GM23338 (cell line): ENCODE data around the gene AOAH. TPM values are rescaled to one million over a fixed set of nuclear protein-coding genes. Genes with fewer than 3 reads are reported as not detected.

Experiments used
- ATAC-seq: fragments of 200-7000 bp; cut with Tn5 transposase; 3 replicates; pipeline ENCODE4 v1.9.1; 2020
- DNase-seq: peaks from one replicate; pipeline ENCODE4 v3.0.0-alpha.2; 2015; ENCODE audit warnings: low spot score
- H2AFZ ChIP-seq: fragments of 200-600 bp; sonication (generic); 2 replicates; pipeline ENCODE4 v1.8.0; 2016; ENCODE audit warnings: antibody characterized with exemption, mild to moderate bottlenecking, moderate library complexity
- H3F3A ChIP-seq: fragments of 200-600 bp; sonication (generic); replicated peaks from 2 replicates; pipeline ENCODE4 v1.8.0; 2017; ENCODE audit warnings: antibody characterized with exemption, mixed run types, low read depth
- H3K27ac ChIP-seq: fragments of 200-600 bp; sonication (generic); 2 replicates; pipeline ENCODE4 v1.6.1; 2016; ENCODE audit warnings: low read depth
- H3K27me3 ChIP-seq: fragments of 200-600 bp; sonication (generic); 2 replicates; pipeline ENCODE4 v1.8.0; 2016; ENCODE audit warnings: mild to moderate bottlenecking, mixed run types, moderate library complexity; ENCODE audit not compliant: insufficient read depth
- H3K36me3 ChIP-seq: fragments of 200-600 bp; sonication (generic); 2 replicates; pipeline ENCODE4 v1.8.0; 2016; ENCODE audit warnings: mild to moderate bottlenecking; ENCODE audit not compliant: insufficient read depth
- H3K4me1 ChIP-seq: fragments of 200-600 bp; sonication (generic); 2 replicates; pipeline ENCODE4 v1.8.0; 2016; ENCODE audit warnings: mild to moderate bottlenecking, moderate library complexity; ENCODE audit not compliant: insufficient read depth
- H3K4me2 ChIP-seq: fragments of 200-600 bp; sonication (generic); 2 replicates; pipeline ENCODE4 v1.7.1; 2017; ENCODE audit warnings: mixed run types
- H3K4me3 ChIP-seq: fragments of 200-600 bp; sonication (generic); 2 replicates; pipeline ENCODE4 v1.6.1; 2016; ENCODE audit warnings: mixed run types
- H3K79me2 ChIP-seq: fragments of 200-600 bp; sonication (generic); replicated peaks from 2 replicates; pipeline ENCODE4 v1.8.0; 2017; ENCODE audit warnings: mild to moderate bottlenecking; ENCODE audit not compliant: insufficient read depth
- H3K9me2 ChIP-seq: fragments of 200-600 bp; sonication (generic); 2 replicates; pipeline ENCODE4 v1.8.0; 2017; ENCODE audit not compliant: insufficient read depth
- H4K20me1 ChIP-seq: fragments of 200-600 bp; sonication (generic); replicated peaks from 2 replicates; pipeline ENCODE4 v1.8.0; 2017; ENCODE audit warnings: mild to moderate bottlenecking; ENCODE audit not compliant: insufficient read depth
- H3K27ac Mint-ChIP-seq: 2 replicates; pipeline ENCODE4 v1.8.0; 2020; ENCODE audit warnings: inconsistent platforms, mild to moderate bottlenecking, moderate library complexity, mixed read lengths
- H3K27me3 Mint-ChIP-seq: 3 replicates; pipeline ENCODE4 v1.8.0; 2022; ENCODE audit warnings: low read depth, mild to moderate bottlenecking, moderate library complexity, mixed read lengths, inconsistent platforms; ENCODE audit not compliant: insufficient read depth, poor library complexity
- H3K36me3 Mint-ChIP-seq: 3 replicates; pipeline ENCODE4 v1.8.0; 2021; ENCODE audit warnings: low read depth, mild to moderate bottlenecking, inconsistent platforms, moderate library complexity, mixed read lengths
- H3K4me1 Mint-ChIP-seq: 3 replicates; pipeline ENCODE4 v1.8.0; 2020; ENCODE audit warnings: mild to moderate bottlenecking, inconsistent platforms, mixed read lengths
- H3K4me3 Mint-ChIP-seq: 3 replicates; pipeline ENCODE4 v1.8.0; 2021; ENCODE audit warnings: moderate library complexity, mild to moderate bottlenecking, inconsistent platforms, mixed read lengths
- H3K9me3 Mint-ChIP-seq: 3 replicates; pipeline ENCODE4 v1.8.0; 2020; ENCODE audit warnings: moderate library complexity, mild to moderate bottlenecking, inconsistent platforms, mixed read lengths
- EZH2phosphoT487 ChIP-seq: fragments of 200-600 bp; sonication (generic); IDR thresholded peaks from one replicate; pipeline ENCODE4 v1.8.1; 2018; ENCODE audit warnings: antibody characterized with exemption; ENCODE audit not compliant: unreplicated experiment
- JUNB ChIP-seq: IDR thresholded peaks from one replicate; pipeline ENCODE4 v1.6.1; 2016; ENCODE audit warnings: antibody characterized with exemption; ENCODE audit not compliant: unreplicated experiment
- NANOG ChIP-seq: IDR thresholded peaks from 2 replicates; pipeline ENCODE4 v1.6.1; 2016; ENCODE audit warnings: antibody characterized with exemption, borderline replicate concordance
- POLR2AphosphoS5 ChIP-seq: IDR thresholded peaks from 2 replicates; pipeline ENCODE4 v1.6.1; 2016; ENCODE audit warnings: antibody characterized with exemption, low read depth
- STAT1 ChIP-seq: IDR thresholded peaks from one replicate; pipeline ENCODE4 v1.6.1; 2016; ENCODE audit warnings: antibody characterized with exemption; ENCODE audit not compliant: unreplicated experiment
- ZNF114 ChIP-seq: fragments of 250-450 bp; sonication (Bioruptor Pico); IDR thresholded peaks from 2 replicates; pipeline ENCODE4 v1.5.0; 2020; ENCODE audit warnings: mild to moderate bottlenecking, moderate library complexity
- ZNF331 ChIP-seq: fragments of 250-450 bp; sonication (Bioruptor Pico); IDR thresholded peaks from 2 replicates; pipeline ENCODE4 v1.5.0; 2020; ENCODE audit warnings: low read depth, mild to moderate bottlenecking, moderate library complexity
- polyA plus RNA-seq: library from polyadenylated mRNA; unstranded; fragments of >200 nt; fragmentation: Nextera tagmentation; extraction: Ambion mirVana; gene quantifications from 2 replicates; pipeline ENCODE4 v1.2.1, GENCODE V29; 2016
- total RNA-seq: library from RNA; depleted of rRNA; stranded (reverse); fragments of >200 nt; shearing (Covaris generic); gene quantifications from 2 replicates; pipeline ENCODE4 v1.2.3, GENCODE V29; 2014
- TF ChIP-seq, protein P1 (sequence below): IDR thresholded peaks from one replicate; pipeline ENCODE4 v1.6.1; 2018; ENCODE audit warnings: antibody characterized with exemption; ENCODE audit not compliant: unreplicated experiment
- TF ChIP-seq, protein P2 (sequence below): IDR thresholded peaks from 2 replicates; pipeline ENCODE4 v1.6.1; 2016; ENCODE audit warnings: antibody characterized with exemption
- TF ChIP-seq, protein P3 (sequence below), 2 experiments: fragments of 200-600 bp in 1 of 2; sonication (generic) in 1 of 2; conservative IDR thresholded peaks; 2 replicates each; pipeline versions ENCODE4 v1.5.1 to v1.6.1; 2016 to 2017; ENCODE audit warnings: antibody characterized with exemption in 2 of 2, low read depth in 2 of 2, mild to moderate bottlenecking in 2 of 2, moderate library complexity in 1 of 2

The AOAH gene
- total and polyA plus RNA-seq, 2 experiments from 2014 or later: not detected

DNA sequence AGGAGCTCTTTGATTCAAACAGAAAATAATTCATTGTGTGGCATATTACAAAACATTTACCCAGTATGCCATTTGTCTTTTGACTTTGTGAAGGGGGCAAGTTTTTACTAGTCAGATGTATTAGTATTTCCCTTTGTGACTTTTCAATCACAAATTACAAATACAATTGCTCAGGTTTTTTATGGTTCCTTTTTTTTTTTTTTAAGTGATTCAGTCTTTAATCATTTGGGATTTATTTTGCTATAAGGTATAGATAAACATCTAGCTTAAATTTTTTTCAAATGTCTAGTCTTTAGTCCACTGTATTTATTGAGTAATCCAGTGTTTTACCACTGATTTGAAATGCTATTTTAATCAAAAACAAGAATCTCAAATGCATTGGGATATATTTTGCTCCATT, 75.9 kb downstream of the AOAH start (continued):
- TF ChIP-seq, protein P1, sequence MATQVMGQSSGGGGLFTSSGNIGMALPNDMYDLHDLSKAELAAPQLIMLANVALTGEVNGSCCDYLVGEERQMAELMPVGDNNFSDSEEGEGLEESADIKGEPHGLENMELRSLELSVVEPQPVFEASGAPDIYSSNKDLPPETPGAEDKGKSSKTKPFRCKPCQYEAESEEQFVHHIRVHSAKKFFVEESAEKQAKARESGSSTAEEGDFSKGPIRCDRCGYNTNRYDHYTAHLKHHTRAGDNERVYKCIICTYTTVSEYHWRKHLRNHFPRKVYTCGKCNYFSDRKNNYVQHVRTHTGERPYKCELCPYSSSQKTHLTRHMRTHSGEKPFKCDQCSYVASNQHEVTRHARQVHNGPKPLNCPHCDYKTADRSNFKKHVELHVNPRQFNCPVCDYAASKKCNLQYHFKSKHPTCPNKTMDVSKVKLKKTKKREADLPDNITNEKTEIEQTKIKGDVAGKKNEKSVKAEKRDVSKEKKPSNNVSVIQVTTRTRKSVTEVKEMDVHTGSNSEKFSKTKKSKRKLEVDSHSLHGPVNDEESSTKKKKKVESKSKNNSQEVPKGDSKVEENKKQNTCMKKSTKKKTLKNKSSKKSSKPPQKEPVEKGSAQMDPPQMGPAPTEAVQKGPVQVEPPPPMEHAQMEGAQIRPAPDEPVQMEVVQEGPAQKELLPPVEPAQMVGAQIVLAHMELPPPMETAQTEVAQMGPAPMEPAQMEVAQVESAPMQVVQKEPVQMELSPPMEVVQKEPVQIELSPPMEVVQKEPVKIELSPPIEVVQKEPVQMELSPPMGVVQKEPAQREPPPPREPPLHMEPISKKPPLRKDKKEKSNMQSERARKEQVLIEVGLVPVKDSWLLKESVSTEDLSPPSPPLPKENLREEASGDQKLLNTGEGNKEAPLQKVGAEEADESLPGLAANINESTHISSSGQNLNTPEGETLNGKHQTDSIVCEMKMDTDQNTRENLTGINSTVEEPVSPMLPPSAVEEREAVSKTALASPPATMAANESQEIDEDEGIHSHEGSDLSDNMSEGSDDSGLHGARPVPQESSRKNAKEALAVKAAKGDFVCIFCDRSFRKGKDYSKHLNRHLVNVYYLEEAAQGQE: no peak
- TF ChIP-seq ZNF331 (no peak), ZNF114 (CRISPR knock-in tag) (no peak), STAT1 (no peak)
- TF ChIP-seq, protein P2, sequence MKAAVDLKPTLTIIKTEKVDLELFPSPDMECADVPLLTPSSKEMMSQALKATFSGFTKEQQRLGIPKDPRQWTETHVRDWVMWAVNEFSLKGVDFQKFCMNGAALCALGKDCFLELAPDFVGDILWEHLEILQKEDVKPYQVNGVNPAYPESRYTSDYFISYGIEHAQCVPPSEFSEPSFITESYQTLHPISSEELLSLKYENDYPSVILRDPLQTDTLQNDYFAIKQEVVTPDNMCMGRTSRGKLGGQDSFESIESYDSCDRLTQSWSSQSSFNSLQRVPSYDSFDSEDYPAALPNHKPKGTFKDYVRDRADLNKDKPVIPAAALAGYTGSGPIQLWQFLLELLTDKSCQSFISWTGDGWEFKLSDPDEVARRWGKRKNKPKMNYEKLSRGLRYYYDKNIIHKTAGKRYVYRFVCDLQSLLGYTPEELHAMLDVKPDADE: no peak
- TF ChIP-seq, protein P3, sequence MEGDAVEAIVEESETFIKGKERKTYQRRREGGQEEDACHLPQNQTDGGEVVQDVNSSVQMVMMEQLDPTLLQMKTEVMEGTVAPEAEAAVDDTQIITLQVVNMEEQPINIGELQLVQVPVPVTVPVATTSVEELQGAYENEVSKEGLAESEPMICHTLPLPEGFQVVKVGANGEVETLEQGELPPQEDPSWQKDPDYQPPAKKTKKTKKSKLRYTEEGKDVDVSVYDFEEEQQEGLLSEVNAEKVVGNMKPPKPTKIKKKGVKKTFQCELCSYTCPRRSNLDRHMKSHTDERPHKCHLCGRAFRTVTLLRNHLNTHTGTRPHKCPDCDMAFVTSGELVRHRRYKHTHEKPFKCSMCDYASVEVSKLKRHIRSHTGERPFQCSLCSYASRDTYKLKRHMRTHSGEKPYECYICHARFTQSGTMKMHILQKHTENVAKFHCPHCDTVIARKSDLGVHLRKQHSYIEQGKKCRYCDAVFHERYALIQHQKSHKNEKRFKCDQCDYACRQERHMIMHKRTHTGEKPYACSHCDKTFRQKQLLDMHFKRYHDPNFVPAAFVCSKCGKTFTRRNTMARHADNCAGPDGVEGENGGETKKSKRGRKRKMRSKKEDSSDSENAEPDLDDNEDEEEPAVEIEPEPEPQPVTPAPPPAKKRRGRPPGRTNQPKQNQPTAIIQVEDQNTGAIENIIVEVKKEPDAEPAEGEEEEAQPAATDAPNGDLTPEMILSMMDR (conservative IDR thresholded peaks at IDR 0.05; ENCODE audit: low read depth in 2 of 2): no peak

DNA sequence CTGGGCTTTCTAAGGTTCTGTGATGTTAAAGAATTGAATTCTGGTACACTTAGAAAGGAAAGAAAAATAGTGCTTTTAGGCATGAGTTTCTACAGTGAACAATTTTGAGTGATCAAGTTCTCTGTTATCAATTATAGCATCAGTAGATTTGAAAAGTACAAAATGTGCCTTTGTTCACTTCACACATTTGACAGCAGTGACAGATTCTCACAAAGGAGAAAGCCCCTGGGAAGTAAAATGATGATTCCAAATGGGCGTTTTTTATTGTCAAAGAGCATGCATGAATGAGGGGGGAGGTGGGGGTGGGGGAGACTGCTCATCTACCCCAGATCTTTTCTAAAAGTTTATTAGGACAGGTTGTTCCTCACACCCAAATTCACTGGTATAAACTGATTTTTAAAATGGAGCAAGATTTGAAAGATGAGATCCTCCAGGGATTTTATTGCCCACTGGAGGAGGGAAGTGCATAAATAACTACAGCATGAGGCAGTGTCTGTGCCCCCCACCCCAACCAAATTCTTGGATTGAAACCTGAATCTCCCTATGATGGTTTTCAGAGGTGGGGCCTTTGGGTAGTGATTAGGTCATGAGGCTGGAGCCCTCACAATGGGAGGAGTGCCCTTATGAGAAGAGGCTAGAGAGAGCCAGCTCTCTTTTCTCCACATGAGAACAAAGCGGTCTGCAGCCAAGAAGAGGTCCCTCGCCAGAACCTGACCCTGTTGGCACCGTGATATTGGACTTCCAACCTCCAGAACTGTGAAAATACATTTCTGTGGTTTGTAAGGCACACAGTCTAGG, 79.5 kb downstream of the AOAH start:
- H3K4me2 ChIP-seq: no peak overlapping the region
- 0 out of 2 replicates have a peak overlapping the region, but pooled peaks have one; percentile 33 for H2AFZ ChIP-seq
- peak; percentile 61 for ATAC-seq
- Mint-ChIP-seq H3K9me3 (no peaks in the 10 kb centered on the region), H3K27ac (no peak overlapping the region), H3K4me1 (peaks cover 11% of the 10 kb centered on the region), H3K36me3 (no peaks in the 10 kb centered on the region), H3K4me3 (no peak overlapping the region), H3K27me3 (peaks cover 5% of the 10 kb centered on the region)
- no peak for DNase-seq
- H3K79me2 ChIP-seq: no peaks in the 10 kb centered on the region
- H3K27ac ChIP-seq: no peak overlapping the region
- no peaks in the 10 kb centered on the region for H3K9me2 ChIP-seq
- no peaks in the 10 kb centered on the region for H4K20me1 ChIP-seq
- H3K4me1 ChIP-seq: peaks cover 8% of the 10 kb centered on the region; the same call in 1 of the 2 replicates
- H3K27me3 ChIP-seq: no peaks in the 10 kb centered on the region
- H3K36me3 ChIP-seq: no peaks in the 10 kb centered on the region
- H3K4me3 ChIP-seq: no peak overlapping the region
- H3F3A ChIP-seq: no peaks in the 10 kb centered on the region
- TF ChIP-seq, protein P2: no peak
- TF ChIP-seq, protein P1: no peak
- TF ChIP-seq STAT1: no peak
- no peak for TF ChIP-seq ZNF114 (CRISPR knock-in tag)
- no peak for TF ChIP-seq ZNF331
- TF ChIP-seq POLR2AphosphoS5: no peak
- TF ChIP-seq, protein P3 (conservative IDR thresholded peaks at IDR 0.05; ENCODE audit: low read depth in 2 of 2): no peak
- no peak for TF ChIP-seq NANOG
- TF ChIP-seq EZH2phosphoT487: no peak
- no peak for TF ChIP-seq JUNB
